HG02642 (cell line): Measurements from ENCODE around the gene EPS8L2.

Experiments used
- ATAC-seq: cut with Tn5 transposase; IDR thresholded peaks from one replicate; pipeline ENCODE4 v1.9.1; 2021; ENCODE audit warnings: mild to moderate bottlenecking; ENCODE audit not compliant: unreplicated experiment, poor library complexity

Gene EPS8L2

DNA sequence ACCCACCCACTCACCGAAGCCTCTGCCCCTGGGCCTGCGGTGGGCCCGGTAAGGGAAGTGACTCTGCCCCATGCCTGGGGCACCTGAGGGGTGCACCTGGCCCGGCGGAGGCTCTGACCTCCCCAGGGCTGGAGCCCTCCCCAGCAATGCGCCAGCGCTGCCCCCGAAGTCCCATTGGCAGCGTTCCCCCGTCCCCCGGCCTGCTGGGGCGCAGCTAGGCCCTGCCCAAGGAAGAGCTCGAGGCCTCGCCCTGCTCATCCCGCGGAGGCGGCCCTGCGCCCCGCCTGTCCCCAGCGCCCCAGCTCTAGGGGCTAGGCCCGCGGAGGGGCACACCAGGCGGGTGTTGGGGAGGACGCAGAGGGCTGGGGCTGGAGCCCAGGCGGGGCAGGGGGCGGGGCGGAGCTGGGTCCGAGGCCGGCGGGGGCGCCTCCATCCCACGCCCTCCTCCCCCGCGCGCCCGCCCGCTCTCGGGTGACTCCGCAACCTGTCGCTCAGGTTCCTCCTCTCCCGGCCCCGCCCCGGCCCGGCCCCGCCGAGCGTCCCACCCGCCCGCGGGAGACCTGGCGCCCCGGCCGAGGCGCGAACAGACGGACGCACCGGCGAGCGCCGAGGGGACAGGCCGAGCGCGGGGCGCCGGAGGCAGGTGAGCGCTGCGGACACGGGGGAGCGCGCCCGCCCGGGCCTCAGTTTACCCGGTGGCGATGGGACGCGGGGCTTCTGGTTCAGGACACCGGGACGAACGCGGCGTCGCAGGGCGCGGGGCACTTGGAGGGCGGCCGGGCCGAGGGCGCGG is at the start of gene EPS8L2:
TSS of gene EPS8L2 (plus strand) at position 586 of the 793 bp plus-strand sequence. CDS start 3,177 bp downstream, outside the sequence.
- no peak for ATAC-seq

DNA sequence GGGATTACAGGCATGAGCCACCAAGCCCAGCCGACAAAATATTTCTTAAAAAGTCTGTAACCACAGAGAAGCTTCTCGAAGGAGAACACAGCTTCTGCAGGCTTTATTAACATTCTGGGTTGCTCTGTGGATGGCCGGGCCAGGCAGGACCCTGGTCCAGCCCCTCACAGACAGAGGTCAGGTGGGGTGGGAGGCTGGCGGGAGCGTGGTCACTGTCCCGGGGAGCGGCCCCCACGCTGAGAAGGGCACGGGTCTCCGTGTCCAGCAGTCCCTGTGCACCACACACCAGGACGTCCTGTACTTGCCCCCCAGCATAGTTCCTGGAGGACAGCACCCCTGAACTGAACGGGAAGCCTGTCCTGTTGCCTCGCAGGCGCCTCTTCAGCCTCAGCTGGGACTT is 49.6 kb upstream of the EPS8L2 start:
- ATAC-seq, result no peak

DNA sequence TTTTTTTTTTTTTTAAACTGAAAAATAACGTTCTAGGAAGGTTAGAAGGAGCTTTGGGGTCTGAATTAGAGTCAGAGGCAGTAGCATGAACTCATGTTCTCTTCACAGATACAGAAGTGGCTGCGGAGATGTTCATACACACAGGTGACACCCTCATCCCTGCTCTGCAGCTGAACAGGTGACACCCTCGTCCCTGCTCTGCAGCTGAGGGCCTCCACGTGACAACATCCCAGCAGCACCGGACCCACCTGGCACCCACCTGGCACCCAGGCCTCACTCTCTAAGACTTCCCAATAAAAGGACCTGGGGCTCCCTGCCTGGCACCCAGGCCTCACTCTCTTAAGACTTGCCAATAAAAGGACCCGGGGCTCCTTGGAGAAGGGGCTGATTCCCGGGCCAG is 49.2 kb upstream of the EPS8L2 start:
- ATAC-seq, result no peak

DNA sequence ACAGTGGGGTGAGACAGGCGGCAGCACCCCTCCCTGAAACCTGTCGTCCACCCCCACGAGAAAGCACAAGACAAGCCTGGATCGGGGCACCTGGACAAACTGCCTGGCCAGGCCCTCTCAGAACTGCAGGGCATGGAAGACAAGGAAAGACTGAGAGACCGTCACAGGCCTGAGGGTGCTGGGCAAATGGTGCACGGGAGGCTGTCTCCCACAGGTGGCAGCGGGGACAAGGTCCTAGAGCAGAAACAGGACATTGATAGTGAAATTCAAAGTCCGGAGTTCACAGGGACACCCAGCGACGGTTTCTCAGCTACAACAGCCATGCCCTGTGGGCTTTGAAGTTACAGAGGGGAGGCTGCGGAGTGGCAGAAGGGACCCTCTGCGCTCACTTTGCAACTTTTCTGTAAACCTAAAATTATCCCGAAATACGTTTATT is 48.3 kb upstream of the EPS8L2 start:
- ATAC-seq, result no peak

DNA sequence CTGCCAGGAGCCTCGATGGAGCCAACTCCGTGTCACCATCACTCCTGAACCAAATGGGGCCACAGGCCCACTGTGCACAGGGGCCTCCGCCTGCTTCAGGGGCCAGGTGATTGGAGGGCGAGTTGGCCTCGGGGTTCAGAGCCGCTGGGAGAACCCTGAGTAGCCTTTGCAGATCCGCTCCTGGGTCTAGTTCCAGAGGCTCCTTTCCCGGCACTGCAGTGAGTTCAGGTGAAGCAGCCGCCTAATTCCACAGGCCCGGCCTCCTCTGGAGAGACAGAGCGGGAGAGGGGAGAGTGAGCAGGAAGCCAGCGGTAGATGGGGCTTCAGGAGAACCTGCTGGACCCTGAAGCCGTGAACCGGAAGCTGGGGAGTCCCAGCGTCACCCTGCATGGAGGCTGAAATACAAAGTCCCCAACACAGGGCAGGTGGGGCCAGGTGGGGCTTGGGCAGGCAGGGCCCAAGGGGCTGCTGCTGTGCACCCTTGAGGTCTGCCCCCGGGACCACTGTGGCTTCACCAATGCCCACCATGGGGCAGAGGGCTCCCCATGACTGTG is 46.4 kb upstream of the EPS8L2 start:
- no peak for ATAC-seq

DNA sequence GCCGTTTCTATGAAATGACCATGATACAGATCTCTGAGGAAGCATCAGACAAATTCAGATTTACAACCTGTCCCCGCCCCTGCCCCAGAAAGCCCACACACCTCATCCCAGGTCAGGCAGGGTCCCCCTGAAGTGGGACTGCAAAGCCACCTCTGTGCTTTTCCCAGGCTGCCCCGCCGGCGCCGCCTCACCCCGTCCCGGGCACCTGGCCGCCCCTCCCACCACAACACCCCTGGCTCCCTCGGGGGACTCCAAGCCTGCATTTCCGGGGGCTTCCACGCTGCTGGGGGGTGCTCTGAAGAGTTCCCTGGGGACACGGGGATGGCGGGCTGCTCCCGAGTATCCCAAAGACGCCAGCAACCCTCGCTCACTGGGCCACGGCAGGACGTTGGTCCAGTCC is 45.8 kb upstream of the EPS8L2 start:
- ATAC-seq, result no peak

DNA sequence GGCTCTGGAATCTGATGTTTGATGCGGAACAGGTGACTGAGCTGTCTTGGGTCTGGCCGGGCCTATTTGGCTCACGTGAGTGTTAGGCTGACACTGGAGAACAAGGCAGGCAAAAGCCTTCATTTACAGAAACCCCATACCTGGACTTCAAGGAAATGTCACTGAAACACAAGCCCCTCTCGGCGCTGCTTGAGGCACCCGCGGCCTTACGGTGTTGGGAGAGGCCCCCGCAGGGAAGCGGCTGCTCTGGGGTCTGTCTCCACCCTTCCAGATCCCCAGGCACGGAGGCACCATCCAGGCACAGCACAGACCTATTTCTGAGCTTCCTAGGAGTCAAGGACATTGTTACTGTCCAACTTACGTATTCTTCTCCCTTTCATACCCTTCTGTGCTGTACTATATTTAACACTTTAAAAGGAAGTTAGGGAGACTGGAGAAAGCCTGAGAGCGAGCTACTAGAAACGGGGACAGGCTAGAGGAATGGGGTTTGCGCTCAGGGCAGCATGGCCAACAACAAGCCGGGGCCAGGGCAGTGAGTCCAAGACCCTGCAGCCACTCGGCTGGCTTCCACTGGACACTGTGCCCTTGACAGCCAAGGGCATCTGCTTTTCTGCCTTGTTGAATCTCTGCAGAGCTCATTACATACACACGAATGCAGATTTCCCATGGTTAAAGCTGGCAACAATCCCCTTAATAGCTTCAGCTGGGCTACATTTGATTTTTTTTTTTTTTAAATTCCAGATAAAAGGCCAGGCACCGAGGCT is 45.2 kb upstream of the EPS8L2 start:
- ATAC-seq, result no peak

DNA sequence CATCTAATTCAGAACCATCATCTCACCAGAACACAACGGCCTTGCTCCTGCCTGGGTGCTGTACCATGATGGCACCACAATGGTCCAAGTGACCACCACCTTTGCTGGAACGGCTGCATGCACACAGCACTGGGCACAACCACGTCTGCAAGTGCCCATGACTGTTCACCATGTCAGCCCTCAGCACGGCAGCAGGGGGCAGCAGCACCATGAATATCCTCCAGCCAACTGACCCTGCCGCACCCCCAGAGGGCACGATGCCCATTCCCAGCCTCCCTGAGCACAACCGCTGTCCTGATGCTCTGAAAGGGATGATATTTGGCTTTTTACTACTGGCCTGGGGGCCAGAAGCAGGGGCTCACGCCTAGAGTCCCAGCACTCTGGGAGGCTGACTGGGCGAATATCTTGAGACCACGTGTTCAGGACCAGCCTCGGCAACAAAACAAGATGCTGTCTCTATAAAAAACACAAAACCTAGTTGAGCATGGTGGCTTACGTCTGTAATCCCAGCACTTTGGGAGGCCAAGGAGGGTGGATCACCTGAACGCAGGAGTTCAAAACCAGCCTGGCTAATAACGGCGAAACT is 43.2 kb upstream of the EPS8L2 start:
- no peak for ATAC-seq

DNA sequence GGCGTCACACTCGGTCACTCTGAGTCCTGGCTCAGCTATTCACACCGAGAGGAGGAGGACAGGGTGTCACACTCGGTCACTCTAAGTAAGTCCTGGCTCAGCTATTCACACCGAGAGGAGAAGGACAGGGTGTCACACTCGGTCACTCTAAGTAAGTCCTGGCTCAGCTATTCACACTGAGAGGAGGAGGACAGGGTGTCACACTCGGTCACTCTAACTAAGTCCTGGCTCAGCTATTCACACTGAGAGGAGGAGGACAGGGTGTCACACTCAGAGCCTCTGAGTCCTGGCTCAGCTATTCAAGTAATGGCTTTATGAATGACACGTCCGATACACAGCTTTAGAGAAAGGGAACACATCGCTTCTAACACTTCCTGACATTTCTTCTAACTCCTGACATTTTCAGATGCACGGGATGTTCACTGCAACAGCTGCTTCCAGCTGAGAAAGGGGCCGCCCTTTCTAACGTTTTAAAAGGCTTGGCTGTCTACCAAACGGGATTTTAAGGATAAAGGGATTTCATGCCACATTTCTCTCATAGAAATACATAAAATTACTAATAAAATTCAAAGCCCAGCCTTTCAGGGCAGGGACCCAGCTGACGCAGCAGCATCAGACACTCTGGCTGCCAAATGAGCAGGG is 40.8 kb upstream of the EPS8L2 start:
- ATAC-seq, result no peak

DNA sequence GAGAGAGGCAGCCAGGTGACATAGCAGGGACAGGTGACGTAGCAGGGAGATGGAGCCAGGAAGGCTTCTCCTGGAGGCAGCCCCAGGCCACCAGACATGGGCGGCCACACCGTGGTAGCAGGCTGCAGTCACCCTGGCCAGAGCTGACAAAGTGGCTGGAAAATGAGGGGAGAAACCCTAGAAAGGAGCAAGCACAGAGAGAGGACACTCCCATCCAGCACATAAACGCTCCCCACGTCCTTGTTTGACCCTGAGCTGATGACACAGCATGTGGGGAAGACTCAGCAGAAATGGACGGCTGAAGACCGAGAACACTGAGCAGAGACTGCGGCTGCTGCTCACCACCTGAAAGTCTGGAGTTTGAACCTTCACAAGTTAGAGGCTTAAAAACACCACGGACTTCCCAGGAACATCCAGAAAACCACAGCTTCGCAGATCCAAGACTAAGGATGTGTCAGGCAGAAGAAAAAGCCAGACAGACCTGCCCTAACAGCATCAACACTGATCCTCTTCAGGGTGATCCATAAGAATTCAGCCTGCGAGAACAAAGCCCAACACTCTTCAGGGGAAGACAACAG is 40.2 kb upstream of the EPS8L2 start:
- ATAC-seq, result no peak

DNA sequence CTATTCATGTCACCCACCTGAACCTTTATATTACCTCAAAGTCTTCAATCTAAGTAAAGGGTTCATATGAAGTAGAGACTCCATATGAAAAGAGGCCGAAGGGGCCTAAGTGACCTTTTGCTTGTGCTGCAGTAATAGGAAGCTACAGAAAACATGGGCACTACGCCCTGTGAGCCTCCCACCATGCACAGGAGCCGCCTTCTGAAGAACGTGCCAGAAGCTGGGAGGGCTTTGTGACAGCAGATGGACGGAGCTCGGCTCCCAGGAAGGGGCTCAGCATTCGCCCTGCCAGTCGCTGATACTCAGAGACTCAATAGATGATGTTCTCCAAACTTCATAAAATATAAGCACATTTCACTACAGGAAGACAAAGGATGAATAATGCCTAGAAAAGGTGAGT is 32.2 kb upstream of the EPS8L2 start:
- no peak for ATAC-seq

DNA sequence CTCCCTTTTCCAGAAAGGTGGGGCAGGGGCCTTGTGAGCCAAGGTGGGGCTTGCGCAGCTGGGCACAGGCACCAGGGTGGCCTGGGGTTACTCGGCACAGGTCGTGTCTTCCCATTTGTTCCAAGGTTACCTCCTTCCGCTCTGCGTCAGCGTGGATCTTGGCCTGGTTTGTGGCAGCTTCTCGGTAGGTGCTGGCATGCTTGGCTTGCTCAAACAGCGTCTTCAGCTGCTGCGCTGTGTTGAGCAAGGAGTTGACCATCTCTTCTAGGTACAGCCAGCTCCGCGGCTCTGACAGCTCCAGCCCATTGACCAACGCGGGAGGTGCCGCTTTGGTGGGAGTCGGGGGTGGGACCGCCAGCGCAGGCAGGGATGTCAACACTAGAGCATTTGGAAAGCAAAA is 31.6 kb upstream of the EPS8L2 start:
- no peak for ATAC-seq

DNA sequence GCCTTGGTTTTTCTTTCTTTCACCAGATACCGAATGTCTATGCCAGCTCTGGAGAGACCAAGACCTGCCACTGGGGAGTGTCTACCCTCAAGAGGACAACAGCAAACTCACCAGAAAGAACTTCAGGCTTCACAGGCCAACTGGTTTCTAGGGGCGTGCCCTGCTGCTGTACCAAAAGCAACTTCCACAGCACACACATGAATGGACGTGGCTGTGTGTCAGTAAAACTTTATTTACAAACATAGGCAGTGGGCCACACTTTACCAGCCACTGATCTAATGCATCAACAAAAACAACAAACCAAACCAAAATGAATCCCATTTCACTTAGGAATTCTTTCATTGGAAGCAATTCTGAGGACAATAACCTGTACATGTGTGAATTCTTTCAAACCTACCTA is 27.7 kb upstream of the EPS8L2 start:
- no peak for ATAC-seq

DNA sequence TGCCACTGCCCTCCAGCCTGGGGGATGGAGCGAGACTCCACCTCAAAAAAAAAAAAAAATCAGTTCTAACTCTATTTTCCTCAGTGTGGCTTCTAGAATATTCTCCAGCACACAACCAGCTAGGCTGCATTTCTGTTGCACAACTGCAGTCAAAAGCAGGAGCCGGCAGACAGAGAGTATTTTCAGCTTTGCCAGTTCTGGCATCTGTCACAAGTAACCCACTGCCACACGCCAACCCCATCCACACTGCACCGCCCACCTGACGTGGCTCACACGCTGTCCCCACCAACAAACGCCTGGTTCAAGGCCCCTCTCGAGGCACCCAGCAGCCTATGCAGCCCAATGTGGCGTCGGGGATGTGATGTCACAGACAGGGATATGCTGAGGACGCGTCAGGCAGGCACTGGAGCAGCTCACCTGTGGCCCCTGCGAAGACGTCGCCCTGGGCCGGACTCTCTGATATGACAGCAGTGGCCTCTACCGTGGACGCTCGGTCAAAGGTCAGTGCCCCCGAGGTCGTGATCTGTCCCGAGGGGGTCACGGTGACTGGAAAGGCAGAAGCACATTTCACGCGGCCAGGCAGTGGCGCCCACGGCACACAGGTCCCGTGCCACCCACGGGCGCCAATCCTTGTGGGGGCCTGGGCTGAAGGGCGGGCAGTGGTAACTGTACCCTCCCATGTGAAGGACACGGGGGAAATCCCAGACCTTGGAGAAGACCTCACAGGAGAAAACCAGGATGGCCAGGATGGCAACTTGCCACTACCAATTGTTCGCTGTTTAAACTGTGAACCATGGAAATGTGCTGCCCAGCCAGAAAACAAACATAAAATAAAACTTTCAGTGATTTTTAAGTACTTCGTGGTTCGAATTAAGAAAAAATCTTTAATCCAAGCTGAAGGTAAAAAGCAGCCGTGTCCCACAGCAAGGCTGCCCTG is 26.5 kb upstream of the EPS8L2 start:
- ATAC-seq, result no peak

DNA sequence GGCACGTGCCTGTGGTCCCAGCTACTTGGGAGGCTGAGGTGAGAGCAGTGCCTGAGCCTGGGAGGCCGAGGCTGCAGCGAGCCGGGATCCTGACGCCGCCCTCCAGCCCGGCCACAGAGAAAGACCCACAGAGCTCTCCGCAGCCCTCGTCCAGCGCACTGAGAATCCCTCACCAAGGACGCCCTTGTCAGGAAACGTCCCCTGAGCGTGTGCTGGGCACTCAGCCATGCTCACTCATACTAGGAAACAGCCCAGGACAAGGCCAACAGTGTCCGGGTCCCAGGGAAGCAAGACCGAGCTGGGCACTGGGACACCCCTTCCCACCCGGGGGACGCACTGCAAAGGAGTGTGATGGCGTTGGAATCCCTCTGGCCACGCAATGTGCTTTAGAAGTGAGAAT is 25.6 kb upstream of the EPS8L2 start:
- ATAC-seq, result no peak

DNA sequence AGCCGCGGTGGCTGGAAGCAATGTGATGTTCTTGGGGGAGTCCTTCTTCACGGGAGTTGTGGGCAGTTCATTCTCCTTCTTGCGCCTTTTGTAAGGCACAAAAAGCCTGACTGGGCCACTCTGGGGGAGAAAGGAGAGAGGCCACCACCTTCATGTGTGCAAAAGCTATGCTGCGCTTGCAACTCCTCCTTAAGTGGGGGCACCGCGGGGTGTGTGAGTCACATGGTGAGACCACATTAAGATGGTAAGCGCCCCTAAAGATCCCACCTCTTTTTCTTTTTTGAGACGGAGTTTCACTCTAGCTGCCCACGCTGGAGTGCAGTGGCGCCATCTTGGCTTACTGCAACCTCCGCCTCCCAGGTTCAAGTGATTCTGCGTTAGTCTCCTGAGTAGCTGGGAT is 25.1 kb upstream of the EPS8L2 start:
- no peak for ATAC-seq

DNA sequence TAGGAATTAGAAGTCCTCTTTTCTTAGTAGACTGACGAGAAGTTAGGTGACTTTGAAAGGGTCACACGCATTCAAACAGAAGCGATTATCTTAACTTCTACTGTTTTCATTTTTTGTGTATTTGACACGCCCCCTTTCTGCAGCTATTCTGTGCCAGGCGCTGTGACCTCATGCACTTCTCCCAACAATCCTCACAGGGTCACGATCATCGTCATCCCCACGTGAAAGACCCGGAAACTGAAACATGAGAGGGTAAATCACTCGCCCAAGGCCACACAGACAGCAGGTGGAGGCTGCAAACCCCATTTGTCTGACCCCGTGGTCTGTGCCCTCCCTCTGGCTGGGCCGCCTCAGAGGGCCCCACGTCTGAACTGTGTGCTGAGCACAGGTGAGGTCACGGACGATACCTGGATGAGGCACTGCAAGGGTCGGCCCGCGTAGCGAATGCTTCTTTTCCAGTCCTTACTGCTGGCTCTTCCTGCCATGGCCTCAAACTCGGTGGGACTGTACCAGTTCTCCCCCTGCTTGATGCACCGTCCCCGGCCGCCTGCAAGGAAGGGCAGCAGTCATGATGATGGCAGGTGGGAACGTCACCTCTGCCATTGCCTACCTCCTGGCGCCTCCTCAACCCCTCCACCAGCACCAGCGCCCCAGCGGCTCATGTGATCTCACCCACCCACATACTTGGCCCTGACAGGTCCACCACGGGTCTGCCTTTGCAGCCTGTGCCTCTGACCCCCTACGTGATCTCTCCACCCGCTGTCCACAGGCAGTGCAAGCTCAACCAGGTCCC is 19.4 kb upstream of the EPS8L2 start:
- ATAC-seq, result no peak

DNA sequence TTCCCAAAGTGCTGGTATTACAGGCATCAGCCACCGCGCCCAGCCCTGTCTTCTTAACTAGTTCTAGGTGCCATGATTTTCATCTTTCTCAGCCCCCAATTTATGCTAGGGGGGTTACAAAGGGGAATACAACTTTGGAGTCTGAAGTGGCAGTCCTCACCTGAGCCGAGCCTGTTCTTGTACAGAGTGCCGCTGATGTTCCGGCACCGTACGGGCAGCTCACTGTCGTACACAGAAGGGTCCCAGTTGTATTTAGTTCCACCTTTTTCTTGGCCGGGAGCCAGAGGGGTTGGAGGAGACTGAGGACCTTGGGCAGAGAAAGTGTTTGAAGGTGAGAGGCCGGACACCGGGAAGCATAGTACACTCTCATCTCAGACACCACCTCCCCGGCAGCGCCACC is 18.3 kb upstream of the EPS8L2 start:
- ATAC-seq, result no peak
